HepG2 (cell line): ENCODE results near the gene KCNQ1OT1. TPM values are rescaled to one million over a fixed set of nuclear protein-coding genes. Genes with fewer than 3 reads are reported as not detected.

Experiments
- DPF2 ChIP-seq: sonication (generic); formaldehyde crosslinking; IDR thresholded peaks from 2 replicates; pipeline ENCODE4 v1.4.0; 2020; ENCODE audit warnings: mild to moderate bottlenecking, low read depth, missing genetic modification reagents, borderline replicate concordance
- KLF16 ChIP-seq, 2 experiments: sonication (generic) in 1 of 2; formaldehyde crosslinking in 1 of 2; IDR thresholded peaks; 2 replicates each; pipeline versions ENCODE4 v1.6.1 to v1.8.0; 2016 to 2023; ENCODE audit warnings: missing genetic modification reagents in 2 of 2, missing compliant biosample characterization in 1 of 2
- PHF20 ChIP-seq: sonication (generic); formaldehyde crosslinking; IDR thresholded peaks from 2 replicates; pipeline ENCODE4 v1.5.0; 2020; ENCODE audit warnings: mild to moderate bottlenecking, missing genetic modification reagents
- POGK ChIP-seq: sonication (generic); formaldehyde crosslinking; conservative IDR thresholded peaks from 2 replicates; pipeline ENCODE4 v1.8.0; 2022; ENCODE audit warnings: mild to moderate bottlenecking, moderate library complexity, missing genetic modification reagents
- RNF219 ChIP-seq: sonication (generic); formaldehyde crosslinking; IDR thresholded peaks from 2 replicates; pipeline ENCODE4 v1.5.0; 2020; ENCODE audit warnings: mild to moderate bottlenecking, missing genetic modification reagents
- TBL1XR1 ChIP-seq: fragments of 150-350 bp; IDR thresholded peaks from 2 replicates; pipeline ENCODE4 v1.6.1; 2014; ENCODE audit warnings: borderline replicate concordance, low read length; ENCODE audit not compliant: partially characterized antibody
- ZNF281 ChIP-seq: sonication (generic); formaldehyde crosslinking; IDR thresholded peaks from 2 replicates; pipeline ENCODE4 v1.4.0; 2020; ENCODE audit warnings: missing genetic modification reagents, borderline replicate concordance
- ZNF460 ChIP-seq: sonication (generic); formaldehyde crosslinking; IDR thresholded peaks from 2 replicates; pipeline ENCODE4 v1.5.1; 2020; ENCODE audit warnings: missing genetic modification reagents, mild to moderate bottlenecking, borderline replicate concordance
- ZNF576 ChIP-seq: sonication (generic); formaldehyde crosslinking; IDR thresholded peaks from 2 replicates; pipeline ENCODE4 v1.4.0; 2020; ENCODE audit warnings: mild to moderate bottlenecking, missing genetic modification reagents
- polyA plus RNA-seq, 8 experiments: library from polyadenylated mRNA; depleted of rRNA in 3 of 8; stranded (reverse) in 7 of 8; unstranded in 1 of 8; fragments of >200 nt; fragmentation: Illumina TruSeq in 4 of 8; extraction: Trizol in 4 of 8; gene quantifications; 2 replicates each; pipeline versions ENCODE4 v1.2.1 to v1.2.3, GENCODE V29; 2011 to 2016; ENCODE audit warnings: low read depth in 4 of 8, missing spikeins in 1 of 8, mixed read lengths in 1 of 8; ENCODE audit not compliant: insufficient read depth in 1 of 8
- total RNA-seq, 5 experiments: library from RNA; depleted of rRNA; stranded (reverse); fragments of >200 nt; fragmentation: Illumina TruSeq; extraction: Trizol; gene quantifications; 2 replicates each; pipeline ENCODE4 v1.2.3, GENCODE V29; 2016; ENCODE audit warnings: low read depth in 1 of 5
- TF ChIP-seq, protein P1 (sequence below): sonication (generic); formaldehyde crosslinking; IDR thresholded peaks from 2 replicates; pipeline ENCODE4 v1.8.1; 2022; ENCODE audit warnings: low read depth, mild to moderate bottlenecking, missing genetic modification reagents
- TF ChIP-seq, protein P2 (sequence below): sonication (generic); formaldehyde crosslinking; conservative IDR thresholded peaks from 2 replicates; pipeline ENCODE4 v1.5.0; 2020; ENCODE audit warnings: missing genetic modification reagents
- TF ChIP-seq, protein P3 (sequence below): IDR thresholded peaks from 2 replicates; pipeline ENCODE4 v1.6.1; 2016; ENCODE audit warnings: low read depth, borderline replicate concordance
- TF ChIP-seq, protein P4 (sequence below): sonication (generic); formaldehyde crosslinking; IDR thresholded peaks from 2 replicates; pipeline ENCODE4 v1.4.0; 2020; ENCODE audit warnings: missing genetic modification reagents; ENCODE audit errors: not compliant biosample characterization

Gene KCNQ1OT1
- total and polyA plus RNA-seq, 2 of the 13 experiments (the other 11 are each of a cell fraction or from before 2014, with no cell fraction given) = 1.3 to 18.9 TPM

- TF ChIP-seq, protein P1, sequence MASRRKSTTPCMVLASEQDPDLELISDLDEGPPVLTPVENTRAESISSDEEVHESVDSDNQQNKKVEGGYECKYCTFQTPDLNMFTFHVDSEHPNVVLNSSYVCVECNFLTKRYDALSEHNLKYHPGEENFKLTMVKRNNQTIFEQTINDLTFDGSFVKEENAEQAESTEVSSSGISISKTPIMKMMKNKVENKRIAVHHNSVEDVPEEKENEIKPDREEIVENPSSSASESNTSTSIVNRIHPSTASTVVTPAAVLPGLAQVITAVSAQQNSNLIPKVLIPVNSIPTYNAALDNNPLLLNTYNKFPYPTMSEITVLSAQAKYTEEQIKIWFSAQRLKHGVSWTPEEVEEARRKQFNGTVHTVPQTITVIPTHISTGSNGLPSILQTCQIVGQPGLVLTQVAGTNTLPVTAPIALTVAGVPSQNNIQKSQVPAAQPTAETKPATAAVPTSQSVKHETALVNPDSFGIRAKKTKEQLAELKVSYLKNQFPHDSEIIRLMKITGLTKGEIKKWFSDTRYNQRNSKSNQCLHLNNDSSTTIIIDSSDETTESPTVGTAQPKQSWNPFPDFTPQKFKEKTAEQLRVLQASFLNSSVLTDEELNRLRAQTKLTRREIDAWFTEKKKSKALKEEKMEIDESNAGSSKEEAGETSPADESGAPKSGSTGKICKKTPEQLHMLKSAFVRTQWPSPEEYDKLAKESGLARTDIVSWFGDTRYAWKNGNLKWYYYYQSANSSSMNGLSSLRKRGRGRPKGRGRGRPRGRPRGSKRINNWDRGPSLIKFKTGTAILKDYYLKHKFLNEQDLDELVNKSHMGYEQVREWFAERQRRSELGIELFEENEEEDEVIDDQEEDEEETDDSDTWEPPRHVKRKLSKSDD (CRISPR knock-in tag) = peak; percentile 12; the same call in 1 of the 2 replicates
- 0 out of 4 replicates have a peak, but pooled peaks of 1 of the 2 experiments have one; percentile 16 for TF ChIP-seq KLF16 (CRISPR knock-in tag; IDR thresholded peaks at IDR 0.05)
- TF ChIP-seq, protein P2, sequence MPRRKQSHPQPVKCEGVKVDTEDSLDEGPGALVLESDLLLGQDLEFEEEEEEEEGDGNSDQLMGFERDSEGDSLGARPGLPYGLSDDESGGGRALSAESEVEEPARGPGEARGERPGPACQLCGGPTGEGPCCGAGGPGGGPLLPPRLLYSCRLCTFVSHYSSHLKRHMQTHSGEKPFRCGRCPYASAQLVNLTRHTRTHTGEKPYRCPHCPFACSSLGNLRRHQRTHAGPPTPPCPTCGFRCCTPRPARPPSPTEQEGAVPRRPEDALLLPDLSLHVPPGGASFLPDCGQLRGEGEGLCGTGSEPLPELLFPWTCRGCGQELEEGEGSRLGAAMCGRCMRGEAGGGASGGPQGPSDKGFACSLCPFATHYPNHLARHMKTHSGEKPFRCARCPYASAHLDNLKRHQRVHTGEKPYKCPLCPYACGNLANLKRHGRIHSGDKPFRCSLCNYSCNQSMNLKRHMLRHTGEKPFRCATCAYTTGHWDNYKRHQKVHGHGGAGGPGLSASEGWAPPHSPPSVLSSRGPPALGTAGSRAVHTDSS (CRISPR knock-in tag) = no peak
- peak; percentile 32; the same call in 1 of the 2 replicates for TF ChIP-seq POGK (CRISPR knock-in tag)
- TF ChIP-seq TBL1XR1 = peak; percentile 41
- TF ChIP-seq, protein P3, sequence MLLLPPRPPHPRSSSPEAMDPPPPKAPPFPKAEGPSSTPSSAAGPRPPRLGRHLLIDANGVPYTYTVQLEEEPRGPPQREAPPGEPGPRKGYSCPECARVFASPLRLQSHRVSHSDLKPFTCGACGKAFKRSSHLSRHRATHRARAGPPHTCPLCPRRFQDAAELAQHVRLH (CRISPR knock-in tag) = peak; percentile 49; the same call in 1 of the 2 replicates
- TF ChIP-seq ZNF576 (CRISPR knock-in tag) = no peak
- no peak for TF ChIP-seq ZNF460 (CRISPR knock-in tag)
- TF ChIP-seq, protein P4, sequence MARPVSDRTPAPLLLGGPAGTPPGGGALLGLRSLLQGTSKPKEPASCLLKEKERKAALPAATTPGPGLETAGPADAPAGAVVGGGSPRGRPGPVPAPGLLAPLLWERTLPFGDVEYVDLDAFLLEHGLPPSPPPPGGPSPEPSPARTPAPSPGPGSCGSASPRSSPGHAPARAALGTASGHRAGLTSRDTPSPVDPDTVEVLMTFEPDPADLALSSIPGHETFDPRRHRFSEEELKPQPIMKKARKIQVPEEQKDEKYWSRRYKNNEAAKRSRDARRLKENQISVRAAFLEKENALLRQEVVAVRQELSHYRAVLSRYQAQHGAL (CRISPR knock-in tag) = no peak
- no peak for TF ChIP-seq RNF219 (CRISPR knock-in tag)
- peak; percentile 71; the same call in 1 of the 2 replicates for TF ChIP-seq DPF2
- peak; percentile 56; the same call in 1 of the 2 replicates for TF ChIP-seq PHF20 (CRISPR knock-in tag)
- TF ChIP-seq ZNF281 (CRISPR knock-in tag) = peak; percentile 85
Observed at GRCh38 chr11:2728663-2729332, 29.0 kb upstream of the KCNQ1OT1 start (continued).
